T-cell (primary cell): ENCODE data around the gene ZNF600. TPM values are rescaled to one million over a fixed set of nuclear protein-coding genes. Genes with fewer than 3 reads are reported as not detected.
A peak's percentile ranks its signal among the peaks of the same experiment; 100 is the strongest.
"Not testable (repeated sequence)": the region's sequence is repeated elsewhere in the genome, so short reads cannot be mapped to it uniquely, and the experiment has no call there.

Experiments used
- ATAC-seq, 4 experiments: fragments of 200-7000 bp in 3 of 4; fragments of 150-1000 bp in 1 of 4; cut with Tn5 transposase; replicated peaks in 1 of 4; 1 replicate in 3 of 4; 2 replicates in 1 of 4; pipeline ENCODE4 v1.10.0; 2021; ENCODE audit warnings: moderate library complexity in 3 of 4, mild to moderate bottlenecking in 2 of 4, moderate number of reproducible peaks in 1 of 4
- CTCF ChIA-PET, 2 donors: fragments of 300-600 bp; sonication (Branson Sonifier 250); formaldehyde crosslinking; loops; one replicate each; lab custom pipeline; 2022; ENCODE audit warnings: antibody characterized with exemption in 2 of 2; lab: Charles Lee
- POLR2A ChIA-PET, 2 donors: fragments of 300-600 bp; sonication (Branson Sonifier 250); formaldehyde crosslinking; loops; one replicate each; lab custom pipeline; 2022; ENCODE audit warnings: antibody characterized with exemption in 2 of 2; lab: Charles Lee
- DNase-seq, 35 experiments: peaks; one replicate each; pipeline versions ENCODE4 v3.0.0 to v3.0.0-alpha.2; 2013 to 2023
- H3K27ac ChIP-seq: one replicate; pipeline ENCODE4 v1.5.1; 2013; ENCODE audit warnings: low read length
- H3K27me3 ChIP-seq, 2 experiments: replicated peaks in 1 of 2; 1 replicate in 1 of 2; 2 replicates in 1 of 2; pipeline versions ENCODE4 v1.6.1 to v1.7.0; 2013; ENCODE audit warnings: low read length in 1 of 2, mixed read lengths in 1 of 2; ENCODE audit not compliant: control insufficient read depth in 2 of 2, insufficient read depth in 2 of 2; ENCODE audit errors: extremely low read depth in 1 of 2
- H3K36me3 ChIP-seq, 2 donors: 1 replicate in 1 of 2; 2 replicates in 1 of 2; pipeline versions ENCODE4 v1.6.1 to v1.7.0; 2013; ENCODE audit warnings: low read length in 1 of 2; ENCODE audit not compliant: control insufficient read depth in 2 of 2, insufficient read depth in 1 of 2; ENCODE audit errors: extremely low read depth in 1 of 2
- H3K4me1 ChIP-seq, 2 experiments: 1 replicate in 1 of 2; 2 replicates in 1 of 2; pipeline versions ENCODE4 v1.6.1 to v1.7.0; 2013; ENCODE audit warnings: low read length in 2 of 2, mixed read lengths in 1 of 2; ENCODE audit not compliant: insufficient read depth in 2 of 2, control insufficient read depth in 1 of 2; ENCODE audit errors: extremely low read depth in 1 of 2
- H3K4me3 ChIP-seq, 2 donors: 1 replicate in 1 of 2; 2 replicates in 1 of 2; pipeline versions ENCODE4 v1.5.1 to v1.7.0; 2013; ENCODE audit warnings: mild to moderate bottlenecking in 2 of 2, low read length in 1 of 2, moderate library complexity in 1 of 2; ENCODE audit not compliant: control insufficient read depth in 1 of 2; ENCODE audit errors: extremely low read depth in 1 of 2
- H3K9me3 ChIP-seq: 2 replicates; pipeline ENCODE4 v1.7.0; 2013
- H3K27ac Mint-ChIP-seq, 2 donors: one replicate each; pipeline ENCODE4 v1.8.0; 2020 to 2021; ENCODE audit warnings: mild to moderate bottlenecking in 2 of 2, mixed read lengths in 2 of 2
- H3K27me3 Mint-ChIP-seq, 2 donors: one replicate each; pipeline ENCODE4 v1.8.0; 2021 to 2022; ENCODE audit warnings: mixed read lengths in 2 of 2
- H3K36me3 Mint-ChIP-seq: one replicate; pipeline ENCODE4 v1.8.0; 2021; ENCODE audit warnings: mixed read lengths
- H3K4me1 Mint-ChIP-seq, 3 donors: one replicate each; pipeline ENCODE4 v1.8.0; 2020 to 2022; ENCODE audit warnings: mixed read lengths in 3 of 3, mild to moderate bottlenecking in 1 of 3
- H3K4me3 Mint-ChIP-seq, 3 donors: one replicate each; pipeline ENCODE4 v1.8.0; 2020 to 2022; ENCODE audit warnings: mild to moderate bottlenecking in 3 of 3, mixed read lengths in 3 of 3, moderate library complexity in 3 of 3
- H3K9me3 Mint-ChIP-seq, 3 donors: one replicate each; pipeline ENCODE4 v1.8.0; 2020 to 2022; ENCODE audit warnings: mixed read lengths in 3 of 3
- WGBS: methylation state at CpG from one replicate; pipeline ENCODE4 v1.1.5; 2013; ENCODE audit warnings: missing lambda C conversion rate; ENCODE audit not compliant: insufficient coverage; 5-methylcytosine and 5-hydroxymethylcytosine counted together
- total RNA-seq, 35 experiments: library from RNA in 6 of 35; stranded (reverse) in 6 of 35; fragments of 120-200 nt in 1 of 35; gene quantifications; one replicate each; pipeline versions ENCODE4 v1.2.1 to v1.2.4 and lab custom pipeline; 2013 to 2026

The ZNF600 gene
- total RNA-seq, 5 donors from 2014 or later (not counting 1 experiment from before 2014, with no cell fraction given), result 11.4 to 52.4 (median 24.5) TPM

DNA sequence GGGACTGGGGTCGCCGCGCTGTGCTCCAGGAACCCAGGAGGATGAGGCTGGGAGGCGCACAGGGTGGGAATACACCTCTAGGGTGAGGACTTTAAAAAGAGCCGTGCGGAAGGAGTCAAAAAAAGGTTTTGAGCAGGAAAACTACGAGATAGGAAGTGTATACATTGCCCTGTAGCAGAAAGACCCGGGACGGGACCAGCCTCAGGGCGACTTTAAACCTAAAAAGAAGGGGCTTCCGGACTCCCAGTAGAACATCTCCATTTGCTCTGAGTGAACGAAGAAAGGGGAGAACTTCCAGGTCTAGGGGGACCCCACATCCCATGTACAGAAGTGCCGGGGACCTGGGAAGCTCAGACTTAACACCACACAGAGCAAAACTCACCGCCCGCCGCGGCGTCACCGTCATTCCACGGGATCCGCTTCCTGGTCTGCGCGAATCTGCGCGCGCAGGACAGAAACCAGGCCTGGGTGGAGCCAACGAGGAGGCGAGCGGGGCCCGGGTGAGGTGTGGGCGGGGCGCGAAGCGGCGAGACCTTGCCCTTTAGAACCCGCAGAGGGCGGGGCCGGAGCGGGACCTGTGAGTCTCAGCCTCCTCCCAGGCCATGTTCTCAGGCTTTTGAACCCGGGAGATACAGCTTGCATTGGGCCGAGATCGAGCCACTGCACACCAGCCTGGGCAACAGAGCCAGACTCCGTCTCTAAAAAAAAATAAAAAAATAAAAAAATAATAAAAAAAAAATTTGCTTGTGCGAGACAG is 34.8 kb upstream of the ZNF600 start, which contains the start of gene ZNF28:
TSS of gene ZNF28 (minus strand) at position 430 of the 757 bp plus-strand sequence. CDS start 3,675 bp downstream, outside the sequence.
- peak within 1 kb of the TSS; percentile 83 to 93 (median 92) for H3K4me3 Mint-ChIP-seq
- H3K36me3 ChIP-seq, result peaks cover 2 to 15% of the 10 kb centered on the region in 2 donors
- peaks cover 29% of the 10 kb centered on the region for H3K36me3 Mint-ChIP-seq
- H3K27ac ChIP-seq, result peak within 1 kb of the TSS; percentile 38
- WGBS, result under 1% methylated on average over 18 of the region's 44 CpGs
- peak within 1 kb of the TSS; percentile 80 to 91 for H3K27ac Mint-ChIP-seq
- peak within 1 kb of the TSS; percentile 68 to 82 for H3K4me3 ChIP-seq
- H3K27me3 Mint-ChIP-seq, H3K9me3 ChIP-seq, POLR2A ChIA-PET, CTCF ChIA-PET, H3K27me3 ChIP-seq: not testable (repeated sequence)
- H3K4me1 ChIP-seq, result peaks cover 0 to 10% of the 10 kb centered on the region in 2 experiments
- ATAC-seq (peak; percentile 100), DNase-seq (peak; percentile 20 to 66 (median 50))
- H3K4me1 Mint-ChIP-seq, result peaks cover 20 to 36% (median 27%) of the 10 kb centered on the region in 3 donors
- H3K9me3 Mint-ChIP-seq, result peaks cover 0 to 26% (median 8%) of the 10 kb centered on the region in 3 donors

DNA sequence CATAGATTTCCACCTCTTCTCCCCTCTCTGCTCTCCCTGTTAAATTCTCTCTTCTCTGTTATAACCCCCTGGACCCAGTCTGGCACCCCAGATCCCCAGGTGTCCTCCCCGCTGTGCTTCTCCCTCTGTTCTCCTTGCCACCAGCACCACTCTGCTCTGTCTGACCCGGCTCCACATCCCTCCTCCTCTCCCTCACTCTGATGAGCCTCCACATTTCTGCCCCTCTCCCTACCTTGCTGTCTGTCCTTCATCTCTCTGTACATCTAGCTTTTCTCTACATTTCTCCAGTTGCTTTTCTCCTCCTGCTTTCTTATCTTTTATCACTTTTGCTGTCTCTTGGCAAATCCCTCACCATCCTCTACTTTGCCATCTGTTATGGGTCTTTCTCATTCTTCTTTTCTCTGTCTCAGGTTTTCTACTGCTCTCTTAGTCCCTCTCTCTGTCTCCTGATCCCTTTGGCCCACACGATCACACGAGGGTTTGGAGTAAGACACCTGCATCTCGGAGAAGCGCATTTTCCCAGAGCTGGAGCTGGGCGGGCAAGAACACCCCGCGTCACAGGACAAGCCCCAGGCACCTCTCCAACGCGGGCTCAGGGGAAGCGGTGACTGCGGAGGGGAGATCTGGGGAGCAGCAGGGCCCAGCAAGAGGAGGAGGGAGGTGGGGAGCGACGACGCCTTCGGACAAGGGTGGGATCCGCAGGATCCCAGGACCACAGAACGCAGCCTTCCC is 34.0 kb upstream of the ZNF600 start:
- H3K9me3 Mint-ChIP-seq, result peaks cover 0 to 26% (median 8%) of the 10 kb centered on the region in 3 donors
- H3K4me1 Mint-ChIP-seq, result peaks cover 20 to 36% (median 27%) of the 10 kb centered on the region in 3 donors

DNA sequence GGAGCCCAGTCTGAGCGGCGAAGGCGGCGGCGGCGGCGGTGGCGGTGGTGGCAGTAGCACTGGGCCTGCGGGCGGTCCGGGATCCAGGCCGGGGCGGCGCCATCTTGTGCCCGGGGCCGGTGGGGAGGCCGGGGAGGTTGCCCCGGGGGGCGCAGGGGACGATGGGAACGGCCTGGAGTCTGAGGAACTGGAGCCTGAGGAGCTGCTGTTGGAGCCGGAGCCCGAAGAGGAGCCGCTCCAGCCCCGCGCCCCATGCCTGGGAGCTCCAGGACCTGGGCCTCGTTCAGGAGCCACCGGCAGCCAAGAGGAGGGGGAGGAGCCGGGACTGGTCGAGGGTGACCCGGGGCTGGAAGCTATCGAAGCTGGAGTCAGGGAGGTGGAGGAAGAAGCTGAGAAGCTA is 23.2 kb upstream of the ZNF600 start:
- Mint-ChIP-seq H3K27ac (no peak overlapping the region), H3K4me1 (no peaks in the 10 kb centered on the region), H3K36me3 (peaks cover 59% of the 10 kb centered on the region), H3K9me3 (peaks cover 0 to 25% (median 22%) of the 10 kb centered on the region in 3 donors), H3K4me3 (no peak overlapping the region), H3K27me3 (no peaks in the 10 kb centered on the region)
- Histone ChIP-seq H3K9me3 (no peaks in the 10 kb centered on the region), H3K36me3 (peaks cover 10 to 38% of the 10 kb centered on the region in 2 donors), H3K4me1 (no peaks in the 10 kb centered on the region), H3K27ac (no peak overlapping the region), H3K27me3 (no peaks in the 10 kb centered on the region), H3K4me3 (no peak overlapping the region)
- ChIA-PET CTCF (no interaction called here), POLR2A (no interaction called here)
- 97% methylated on average over 28 of the region's 32 CpGs for WGBS
- ATAC-seq (no peak), DNase-seq (no peak)

More for the DNA sequence above, 34.0 kb upstream of the ZNF600 start:
- H3K27ac ChIP-seq, H3K9me3 ChIP-seq, H3K27me3 Mint-ChIP-seq, CTCF ChIA-PET, POLR2A ChIA-PET, H3K27me3 ChIP-seq: not testable (repeated sequence)
- H3K36me3 ChIP-seq, result peaks cover 5 to 19% of the 10 kb centered on the region in 2 donors
- peak overlapping the region; percentile 83 to 93 (median 92) for H3K4me3 Mint-ChIP-seq
- ATAC-seq (peak; percentile 14 to 34 (median 20)), DNase-seq (peak in 12 of 35 experiments; percentile 2 to 22 (median 7))
- peaks cover 35% of the 10 kb centered on the region for H3K36me3 Mint-ChIP-seq
- H3K4me1 ChIP-seq, result peaks cover 0 to 10% of the 10 kb centered on the region in 2 experiments
- peak overlapping the region; percentile 80 to 91 for H3K27ac Mint-ChIP-seq
- peak overlapping the region; percentile 68 to 82 for H3K4me3 ChIP-seq
- 0% methylated on average over 3 of the region's 19 CpGs for WGBS

DNA sequence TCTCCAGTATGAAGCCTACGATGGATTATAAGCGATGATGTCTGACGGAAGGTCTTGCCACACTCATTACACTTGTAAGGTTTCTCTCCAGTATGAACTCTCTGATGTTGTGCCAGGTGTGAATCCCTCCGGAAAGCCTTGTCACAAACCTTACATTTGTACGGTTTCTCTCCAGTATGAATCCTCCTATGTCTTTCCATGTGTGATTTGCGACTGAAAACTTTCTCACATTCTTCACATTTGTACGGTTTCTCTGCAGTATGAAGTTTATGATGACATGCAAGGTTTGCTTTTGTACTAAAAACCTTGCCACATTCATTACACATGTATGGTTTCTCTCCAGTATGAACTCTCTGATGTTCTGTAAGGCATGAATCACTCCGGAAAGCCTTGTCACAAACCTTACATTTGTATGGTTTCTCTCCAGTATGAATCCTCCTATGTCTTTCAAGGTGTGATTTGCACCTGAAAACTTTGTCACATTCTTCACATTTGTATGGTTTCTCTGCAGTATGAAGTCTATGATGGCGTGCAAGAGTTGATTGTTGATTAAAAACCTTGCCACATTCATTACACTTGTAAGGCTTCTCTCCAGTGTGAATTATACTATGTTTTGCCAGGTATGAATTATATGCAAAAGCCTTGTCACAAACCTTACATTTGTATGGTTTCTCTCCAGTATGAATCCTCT is 13.5 kb upstream of the ZNF600 start:
- Mint-ChIP-seq H3K36me3 (peaks cover 75% of the 10 kb centered on the region), H3K9me3 (peaks cover 27 to 69% (median 53%) of the 10 kb centered on the region in 3 donors)
- H3K27me3 Mint-ChIP-seq, H3K27me3 ChIP-seq, DNase-seq, ATAC-seq, H3K4me3 Mint-ChIP-seq, H3K27ac Mint-ChIP-seq, H3K4me3 ChIP-seq, H3K27ac ChIP-seq, H3K4me1 ChIP-seq, POLR2A ChIA-PET, H3K4me1 Mint-ChIP-seq, CTCF ChIA-PET: not testable (repeated sequence)
- WGBS, result 100% methylated on average over 3 of the region's 9 CpGs
- H3K9me3 ChIP-seq, result peaks cover 18% of the 10 kb centered on the region
- peaks cover 17 to 29% of the 10 kb centered on the region in 2 donors for H3K36me3 ChIP-seq

- Mint-ChIP-seq H3K27me3 (no peaks in the 10 kb centered on the region), H3K9me3 (peaks cover 0 to 28% (median 24%) of the 10 kb centered on the region in 3 donors), H3K36me3 (peaks cover 14% of the 10 kb centered on the region), H3K27ac (no peak overlapping the region), H3K4me1 (peaks cover 27 to 30% (median 28%) of the 10 kb centered on the region in 3 donors), H3K4me3 (no peak overlapping the region)
- ATAC-seq, result no peak
- Histone ChIP-seq H3K36me3 (no peaks in the 10 kb centered on the region), H3K4me3 (no peak overlapping the region), H3K27me3 (peaks cover 0 to 2% of the 10 kb centered on the region in 2 experiments), H3K27ac (no peak overlapping the region), H3K9me3 (no peaks in the 10 kb centered on the region), H3K4me1 (peaks cover 0 to 28% of the 10 kb centered on the region in 2 experiments)
- 89% methylated on average over 3 of the region's 6 CpGs for WGBS
- ChIA-PET POLR2A (no interaction called here), CTCF (no interaction called here)
- no peak for DNase-seq
Measured at GRCh38 chr19:52789440-52789839, 2.8 kb upstream of the ZNF600 start.

DNA sequence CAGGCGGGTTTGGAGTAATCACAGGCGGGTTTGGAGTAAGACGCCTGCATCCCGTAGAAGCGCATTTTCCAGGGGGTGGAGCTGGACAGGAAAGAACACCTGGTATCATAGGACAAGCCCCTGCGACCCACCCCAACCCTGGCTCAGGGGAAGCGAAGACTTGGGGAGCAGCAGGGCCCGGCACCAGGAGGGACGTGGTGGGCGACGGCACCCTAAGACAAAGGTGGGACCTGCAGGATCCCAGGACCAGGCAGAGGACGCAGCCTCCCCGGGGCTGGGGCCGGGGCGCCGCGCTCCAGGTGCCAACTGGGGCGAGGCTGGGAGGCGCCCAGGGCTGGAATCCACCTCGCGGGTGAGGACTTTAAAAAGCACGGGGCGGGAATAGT is 520 bp downstream of the ZNF600 start:
- POLR2A ChIA-PET, result no interaction called here
- H3K4me1 ChIP-seq, result peaks cover 0 to 28% of the 10 kb centered on the region in 2 experiments
- Mint-ChIP-seq H3K9me3 (peaks cover 3 to 20% (median 14%) of the 10 kb centered on the region in 3 donors), H3K27ac (peak overlapping the region; percentile 88 to 95), H3K4me1 (peaks cover 29 to 42% (median 36%) of the 10 kb centered on the region in 3 donors), H3K27me3 (no peaks in the 10 kb centered on the region), H3K4me3 (peak overlapping the region; percentile 84 to 88 (median 85)), H3K36me3 (peaks cover 34% of the 10 kb centered on the region)
- CTCF ChIA-PET, result no interaction called here
- peak overlapping the region; percentile 70 to 85 for H3K4me3 ChIP-seq
- no peaks in the 10 kb centered on the region for H3K9me3 ChIP-seq
- DNase-seq (peak in 1 of 35 experiments; percentile 6), ATAC-seq (peak in 1 of 4 experiments; percentile 25)
- no peaks in the 10 kb centered on the region for H3K36me3 ChIP-seq
- 19% methylated on average over 22 of the region's 23 CpGs for WGBS
- no peaks in the 10 kb centered on the region for H3K27me3 ChIP-seq
- peak overlapping the region; percentile 60 for H3K27ac ChIP-seq
